ENCODE measurements around the gene SDR9C7. TPM values are rescaled to one million over a fixed set of nuclear protein-coding genes. Genes with fewer than 3 reads are reported as not detected.
"Not testable (repeated sequence)": the region's sequence is repeated elsewhere in the genome, so short reads cannot be mapped to it uniquely, and the experiment has no call there.

The SDR9C7 gene
- total RNA-seq, 2 donors from 2014 or later: not detected

- H3K4me3 Mint-ChIP-seq; H3K36me3 Mint-ChIP-seq (ENCODE audit: low read depth); H3K27ac Mint-ChIP-seq; H3K4me1 Mint-ChIP-seq; ATAC-seq (replicated peaks): not testable (repeated sequence)
- Mint-ChIP-seq H3K9me3 (peaks cover 11% of the 10 kb centered on the region), H3K27me3 (peaks cover 42% of the 10 kb centered on the region)
Observed at GRCh38 chr12:56882407-56882806, 51.8 kb downstream of the SDR9C7 start.

- no peaks in the 10 kb centered on the region for H3K4me1 Mint-ChIP-seq
- peaks cover 11% of the 10 kb centered on the region for H3K9me3 Mint-ChIP-seq
- no peaks in the 10 kb centered on the region for H3K36me3 Mint-ChIP-seq (ENCODE audit: low read depth)
- H3K27me3 Mint-ChIP-seq: peaks cover 31% of the 10 kb centered on the region
- H3K27ac Mint-ChIP-seq: no peak overlapping the region
- H3K4me3 Mint-ChIP-seq: no peak overlapping the region
- no peak for ATAC-seq (replicated peaks)
Observed at GRCh38 chr12:56880125-56880992, 53.8 kb downstream of the SDR9C7 start.

GRCh38 chr12:56879240-56880124 is 54.7 kb downstream of the SDR9C7 start:
- not testable (repeated sequence) for H3K4me3 Mint-ChIP-seq; ATAC-seq (replicated peaks); H3K36me3 Mint-ChIP-seq (ENCODE audit: low read depth); H3K4me1 Mint-ChIP-seq; H3K27ac Mint-ChIP-seq
- peaks cover 23% of the 10 kb centered on the region for H3K27me3 Mint-ChIP-seq
- H3K9me3 Mint-ChIP-seq: peaks cover 11% of the 10 kb centered on the region

GRCh38 chr12:56878010-56878339 is 56.2 kb downstream of the SDR9C7 start:
- peaks cover 14% of the 10 kb centered on the region for H3K27me3 Mint-ChIP-seq
- no peaks in the 10 kb centered on the region for H3K4me1 Mint-ChIP-seq
- no peaks in the 10 kb centered on the region for H3K36me3 Mint-ChIP-seq (ENCODE audit: low read depth)
- H3K4me3 Mint-ChIP-seq: no peak overlapping the region
- ATAC-seq (replicated peaks): no peak
- peaks cover 4% of the 10 kb centered on the region for H3K9me3 Mint-ChIP-seq
- no peak overlapping the region for H3K27ac Mint-ChIP-seq

- Mint-ChIP-seq H3K36me3 (ENCODE audit: low read depth) (no peaks in the 10 kb centered on the region), H3K9me3 (peaks cover 4% of the 10 kb centered on the region), H3K27ac (no peak overlapping the region), H3K4me3 (no peak overlapping the region), H3K27me3 (peaks cover 14% of the 10 kb centered on the region), H3K4me1 (no peaks in the 10 kb centered on the region)
- no peak for ATAC-seq (replicated peaks)
Observed at GRCh38 chr12:56877195-56878009, 56.8 kb downstream of the SDR9C7 start.

- peaks cover 10% of the 10 kb centered on the region for H3K27me3 Mint-ChIP-seq
- no peaks in the 10 kb centered on the region for H3K4me1 Mint-ChIP-seq
- no peak overlapping the region for H3K4me3 Mint-ChIP-seq
- H3K9me3 Mint-ChIP-seq: no peaks in the 10 kb centered on the region
- no peaks in the 10 kb centered on the region for H3K36me3 Mint-ChIP-seq (ENCODE audit: low read depth)
- no peak for ATAC-seq (replicated peaks)
- no peak overlapping the region for H3K27ac Mint-ChIP-seq
Observed at GRCh38 chr12:56874821-56875220, 59.4 kb downstream of the SDR9C7 start.

- H3K4me3 Mint-ChIP-seq: no peak overlapping the region
- no peak overlapping the region for H3K27ac Mint-ChIP-seq
- H3K4me1 Mint-ChIP-seq: no peaks in the 10 kb centered on the region
- H3K36me3 Mint-ChIP-seq (ENCODE audit: low read depth): no peaks in the 10 kb centered on the region
- no peak for ATAC-seq (replicated peaks)
- no peaks in the 10 kb centered on the region for H3K9me3 Mint-ChIP-seq
- H3K27me3 Mint-ChIP-seq: peaks cover 10% of the 10 kb centered on the region
Observed at GRCh38 chr12:56873382-56873781, 60.8 kb downstream of the SDR9C7 start.

Other genes starting within 250 kb of the SDR9C7 start
- 100 to 1,000 TPM; 278 to 391 TPM for gene PTGES3, start 246.1 kb downstream of the SDR9C7 start, total RNA-seq
- 1,000 to 10,000 TPM in 1 of 2 donors, 100 to 1,000 TPM in 1; 869 to 1,019 TPM for gene NACA, start 209.1 kb downstream of the SDR9C7 start, total RNA-seq
- gene PRIM1, start 182.1 kb downstream of the SDR9C7 start, total RNA-seq: 10 to 100 TPM; 58.0 to 62.9 TPM
- 1 to 10 TPM; 2.8 to 4.8 TPM for gene HSD17B6, start 171.1 kb downstream of the SDR9C7 start, total RNA-seq
- gene RDH16, start 23.2 kb upstream of the SDR9C7 start, total RNA-seq: under 1 TPM; 0.11 to 0.69 TPM
- gene ZBTB39, start 72.1 kb upstream of the SDR9C7 start, total RNA-seq: 1 to 10 TPM; 4.2 to 4.7 TPM
- gene TAC3, start 82.1 kb upstream of the SDR9C7 start, total RNA-seq: 1 to 10 TPM in 1 of 2 donors, not detected in 1; 1.5 TPM
- 1 to 10 TPM; 2.1 to 5.1 TPM for gene MYO1A, start 115.7 kb upstream of the SDR9C7 start, total RNA-seq
- 100 to 1,000 TPM in 1 of 2 donors, 10 to 100 TPM in 1; 62.3 to 117 TPM for gene NEMP1, start 144.4 kb upstream of the SDR9C7 start, total RNA-seq
- 10 to 100 TPM; 20.6 to 61.4 TPM for gene NAB2, start 154.7 kb upstream of the SDR9C7 start, total RNA-seq
- gene STAT6, start 177.0 kb upstream of the SDR9C7 start, total RNA-seq: 100 to 1,000 TPM; 177 to 332 TPM
- gene LRP1, start 194.1 kb upstream of the SDR9C7 start, total RNA-seq: 10 to 100 TPM in 1 of 2 donors, 1 to 10 TPM in 1; 2.4 to 20.2 TPM
- gene LRP1-AS, start 213.2 kb upstream of the SDR9C7 start, total RNA-seq: not detected

Measured in activated T-helper 17 cell treated with anti-CD3 and anti-CD28 coated beads, Interleukin-2, amount 50 U/mL, for 72 hours (primary cell).